Left lung (tissue), 10 donors: ENCODE data around the gene NFASC. TPM values are rescaled to one million over a fixed set of nuclear protein-coding genes. Genes with fewer than 3 reads are reported as not detected.

Experiments used
- ATAC-seq: fragments of 200-7000 bp; cut with Tn5 transposase; one replicate; pipeline ENCODE4 v1.9.1; 2020; ENCODE audit warnings: moderate library complexity
- DNase-seq, 4 donors: peaks; one replicate each; pipeline ENCODE4 v3.0.0-alpha.2; 2013 to 2020
- H3K27ac ChIP-seq, 2 donors: fragments of 200-600 bp; sonication (generic) in 1 of 2; one replicate each; pipeline versions ENCODE4 v1.5.0 to v1.8.0; 2020 to 2021
- H3K27me3 ChIP-seq, 2 donors: fragments of 200-600 bp; sonication (generic) in 1 of 2; one replicate each; pipeline versions ENCODE4 v1.5.0 to v1.8.0; 2020 to 2021
- H3K36me3 ChIP-seq, 2 donors: fragments of 200-600 bp; sonication (generic) in 1 of 2; one replicate each; pipeline versions ENCODE4 v1.5.0 to v1.8.0; 2020 to 2021
- H3K4me1 ChIP-seq, 2 donors: fragments of 200-600 bp; one replicate each; pipeline ENCODE4 v1.8.0; 2021
- H3K4me3 ChIP-seq, 2 donors: fragments of 200-600 bp; sonication (generic) in 1 of 2; one replicate each; pipeline versions ENCODE4 v1.5.0 to v1.8.0; 2020 to 2021; ENCODE audit warnings: mild to moderate bottlenecking in 1 of 2
- H3K9me3 ChIP-seq, 2 donors: fragments of 200-600 bp; sonication (generic) in 1 of 2; one replicate each; pipeline versions ENCODE4 v1.5.0 to v1.8.0; 2020 to 2021
- intact Hi-C, 2 donors: fragments of 100-400 bp; cut with DNase I; formaldehyde crosslinking; loops; one replicate each; pipeline versions ENCODE4 v1.11.2 to v1.14.2; 2022
- polyA plus RNA-seq, 6 donors: library from polyadenylated mRNA; unstranded; fragments of 120-200 nt; gene quantifications; one replicate each; pipeline ENCODE4 v1.2.1, GENCODE V29; 2013; ENCODE audit not compliant: insufficient read length in 6 of 6
- total RNA-seq, 2 donors: library from RNA; stranded (reverse); fragmentation: NEBNext Ultra II Directional; extraction: Animal tissue kit (Norgen Biotek cat#: 25700); gene quantifications; one replicate each; pipeline ENCODE4 v1.2.1, GENCODE V29; 2021
- TF ChIP-seq, protein P1 (sequence below), 2 donors: fragments of 200-600 bp; sonication (generic) in 1 of 2; IDR thresholded peaks; one replicate each; pipeline versions ENCODE4 v1.5.0 to v1.8.0; 2021; ENCODE audit warnings: antibody characterized with exemption in 2 of 2
- donor health status: DM: no; HTN: yes; CAD: no.
- donor health status: DM: no; HTN: no; CAD: no.

Gene NFASC
- total and polyA plus RNA-seq, 8 donors, result 1.2 to 11.5 (median 2.0) TPM

- TF ChIP-seq, protein P1, sequence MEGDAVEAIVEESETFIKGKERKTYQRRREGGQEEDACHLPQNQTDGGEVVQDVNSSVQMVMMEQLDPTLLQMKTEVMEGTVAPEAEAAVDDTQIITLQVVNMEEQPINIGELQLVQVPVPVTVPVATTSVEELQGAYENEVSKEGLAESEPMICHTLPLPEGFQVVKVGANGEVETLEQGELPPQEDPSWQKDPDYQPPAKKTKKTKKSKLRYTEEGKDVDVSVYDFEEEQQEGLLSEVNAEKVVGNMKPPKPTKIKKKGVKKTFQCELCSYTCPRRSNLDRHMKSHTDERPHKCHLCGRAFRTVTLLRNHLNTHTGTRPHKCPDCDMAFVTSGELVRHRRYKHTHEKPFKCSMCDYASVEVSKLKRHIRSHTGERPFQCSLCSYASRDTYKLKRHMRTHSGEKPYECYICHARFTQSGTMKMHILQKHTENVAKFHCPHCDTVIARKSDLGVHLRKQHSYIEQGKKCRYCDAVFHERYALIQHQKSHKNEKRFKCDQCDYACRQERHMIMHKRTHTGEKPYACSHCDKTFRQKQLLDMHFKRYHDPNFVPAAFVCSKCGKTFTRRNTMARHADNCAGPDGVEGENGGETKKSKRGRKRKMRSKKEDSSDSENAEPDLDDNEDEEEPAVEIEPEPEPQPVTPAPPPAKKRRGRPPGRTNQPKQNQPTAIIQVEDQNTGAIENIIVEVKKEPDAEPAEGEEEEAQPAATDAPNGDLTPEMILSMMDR (IDR thresholded peaks at IDR 0.05), result no peak
- H3K4me3 ChIP-seq, result no peak overlapping the region
- no peaks in the 10 kb centered on the region for H3K36me3 ChIP-seq
- intact Hi-C loops, result no loop called here
- no peak for ATAC-seq
- no peak overlapping the region for H3K27ac ChIP-seq
- no peak for DNase-seq
- H3K4me1 ChIP-seq, result peaks cover 0 to 5% of the 10 kb centered on the region in 2 donors
- H3K9me3 ChIP-seq, result no peaks in the 10 kb centered on the region
- peaks cover 0 to 13% of the 10 kb centered on the region in 2 donors for H3K27me3 ChIP-seq
Observed at GRCh38 chr1:204882479-204882878, 11.8 kb downstream of the NFASC start.

DNA sequence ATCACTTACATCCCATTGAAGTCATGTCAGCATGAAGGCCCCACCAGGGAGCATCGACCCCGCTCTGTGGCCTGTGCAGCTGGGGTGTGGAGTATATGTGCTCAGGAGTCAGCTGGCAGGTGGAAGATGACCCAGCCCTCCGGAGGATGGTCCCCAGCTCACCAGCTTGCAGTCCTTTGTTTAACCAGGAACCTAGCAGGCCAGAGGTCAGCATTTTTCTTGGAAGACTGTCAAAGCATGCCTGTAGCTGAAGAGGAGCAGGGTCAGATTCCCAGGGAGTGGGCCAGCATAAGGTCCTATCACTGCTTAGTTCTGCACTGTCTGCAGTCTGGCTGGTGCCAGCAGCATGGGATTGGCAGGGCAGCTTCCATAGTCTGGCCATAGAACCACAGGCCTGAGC is 12.7 kb downstream of the NFASC start:
- ATAC-seq, result no peak
- H3K4me3 ChIP-seq, result no peak overlapping the region

GRCh38 chr1:204885288-204885711 is 14.6 kb downstream of the NFASC start:
- peaks cover 0 to 28% of the 10 kb centered on the region in 2 donors for H3K27me3 ChIP-seq
- no peaks in the 10 kb centered on the region for H3K36me3 ChIP-seq
- intact Hi-C loops, result no loop called here
- no peak overlapping the region for H3K4me3 ChIP-seq
- no peak for ATAC-seq
- no peak overlapping the region for H3K27ac ChIP-seq
- H3K9me3 ChIP-seq, result no peaks in the 10 kb centered on the region
- TF ChIP-seq, protein P1 (IDR thresholded peaks at IDR 0.05), result no peak
- no peak for DNase-seq
- H3K4me1 ChIP-seq, result peaks cover 0 to 5% of the 10 kb centered on the region in 2 donors

More for the DNA sequence above, 12.7 kb downstream of the NFASC start:
- Histone ChIP-seq H3K9me3 (no peaks in the 10 kb centered on the region), H3K4me1 (peaks cover 0 to 5% of the 10 kb centered on the region in 2 donors), H3K27me3 (peaks cover 0 to 11% of the 10 kb centered on the region in 2 donors), H3K36me3 (no peaks in the 10 kb centered on the region), H3K27ac (no peak overlapping the region)
- no peak for DNase-seq
- intact Hi-C loops, result no loop called here
- TF ChIP-seq, protein P1 (IDR thresholded peaks at IDR 0.05), result no peak

GRCh38 chr1:204885790-204886189 is 15.1 kb downstream of the NFASC start:
- TF ChIP-seq, protein P1 (IDR thresholded peaks at IDR 0.05), result no peak
- DNase-seq (no peak), ATAC-seq (no peak)
- Histone ChIP-seq H3K4me3 (no peak overlapping the region), H3K27me3 (peaks cover 0 to 29% of the 10 kb centered on the region in 2 donors), H3K36me3 (no peaks in the 10 kb centered on the region), H3K4me1 (peaks cover 0 to 5% of the 10 kb centered on the region in 2 donors), H3K27ac (no peak overlapping the region), H3K9me3 (no peaks in the 10 kb centered on the region)
- intact Hi-C loops, result no loop called here

- Histone ChIP-seq H3K27ac (no peak overlapping the region), H3K4me1 (peaks cover 0 to 5% of the 10 kb centered on the region in 2 donors), H3K4me3 (no peak overlapping the region), H3K9me3 (no peaks in the 10 kb centered on the region), H3K27me3 (peaks cover 0 to 29% of the 10 kb centered on the region in 2 donors), H3K36me3 (no peaks in the 10 kb centered on the region)
- TF ChIP-seq, protein P1 (IDR thresholded peaks at IDR 0.05), result no peak
- intact Hi-C loops, result no loop called here
- no peak for DNase-seq
- no peak for ATAC-seq
Observed at GRCh38 chr1:204887846-204888245, 17.2 kb downstream of the NFASC start.
